ENCODE data around the gene DHX58.
A peak's percentile ranks its signal among the peaks of the same experiment; 100 is the strongest.

DHX58 gene

GRCh38 chr17:42127414-42127813 lies 14.9 kb upstream of the DHX58 start:
- Histone ChIP-seq H4K12ac (ENCODE audit: low read depth, low read length) (no peak overlapping the region), H3K4me1 (ENCODE audit: control insufficient read depth in 1 of 2, insufficient read depth in 2 of 2, low read length in 2 of 2) (peaks cover 0 to 8% of the 10 kb centered on the region in 2 experiments), H3K23ac (ENCODE audit: low read length) (no peak overlapping the region), H3K9ac (ENCODE audit: low read length) (no peak overlapping the region), H2BK120ac (ENCODE audit: insufficient read depth, low read length, poor library complexity) (no peak overlapping the region), H3K4me2 (ENCODE audit: low read length) (no peak overlapping the region), H3K18ac (ENCODE audit: low read length) (no peak overlapping the region), H3K14ac (ENCODE audit: low read length) (no peak overlapping the region), H3K79me2 (ENCODE audit: control insufficient read depth, insufficient read depth, low read length, poor library complexity) (no peaks in the 10 kb centered on the region), H2AFZ (ENCODE audit: insufficient read depth, low read length, poor library complexity) (no peak overlapping the region), H2AK5ac (ENCODE audit: low read length) (no peak overlapping the region), H4K91ac (ENCODE audit: low read depth, low read length) (no peak overlapping the region), H3K9me3 (ENCODE audit: insufficient read depth, low read depth, low read length) (peaks cover 1% of the 10 kb centered on the region), H3K79me1 (ENCODE audit: low read length) (no peaks in the 10 kb centered on the region), H2BK12ac (ENCODE audit: low read length) (no peak overlapping the region), H3K4ac (ENCODE audit: low read depth, low read length) (no peak overlapping the region), H3K27me3 (ENCODE audit: insufficient read depth, low read length) (no peaks in the 10 kb centered on the region), H3K36me3 (ENCODE audit: control insufficient read depth in 1 of 2, insufficient read depth in 2 of 2, low read length in 2 of 2) (peaks cover 47 to 57% of the 10 kb centered on the region in 2 experiments), H3K27ac (ENCODE audit: low read depth, low read length) (no peak overlapping the region), H3K4me3 (ENCODE audit: low read depth, low read length) (no peak overlapping the region), H4K8ac (ENCODE audit: low read depth, low read length) (no peak overlapping the region), H2BK5ac (ENCODE audit: low read depth, low read length, poor library complexity) (no peak overlapping the region)
- WGBS (ENCODE audit: extremely low coverage, insufficient coverage, insufficient read length): no CpG with 5 or more reads among the region's 6 CpGs
- DNase-seq: no peak

DNA sequence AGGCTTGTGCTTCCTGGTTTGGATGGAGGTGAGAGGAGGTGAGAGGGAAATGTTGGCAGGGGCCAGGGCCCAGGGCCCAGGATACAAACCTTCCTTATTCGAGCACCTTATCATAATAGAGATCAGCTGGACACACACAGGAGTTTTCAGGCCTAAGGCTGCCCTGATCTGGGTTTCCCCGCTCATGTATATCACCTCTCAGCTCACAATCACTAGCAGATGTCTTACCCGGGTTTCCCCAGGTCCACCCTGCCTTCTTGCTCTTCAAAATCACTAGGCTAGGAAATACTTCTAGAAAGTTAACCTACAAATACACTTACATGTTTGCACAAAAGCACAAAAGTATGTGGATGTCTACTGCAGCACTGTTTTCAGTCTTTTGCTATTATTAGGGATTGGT lies 14.3 kb upstream of the DHX58 start:
- Histone ChIP-seq H2BK5ac (ENCODE audit: low read depth, low read length, poor library complexity) (no peak overlapping the region), H3K36me3 (ENCODE audit: control insufficient read depth in 1 of 2, insufficient read depth in 2 of 2, low read length in 2 of 2) (peaks cover 47 to 57% of the 10 kb centered on the region in 2 experiments), H3K9ac (ENCODE audit: low read length) (no peak overlapping the region), H3K4me2 (ENCODE audit: low read length) (no peak overlapping the region), H3K23ac (ENCODE audit: low read length) (no peak overlapping the region), H3K4ac (ENCODE audit: low read depth, low read length) (no peak overlapping the region), H3K4me3 (ENCODE audit: low read depth, low read length) (no peak overlapping the region), H3K79me1 (ENCODE audit: low read length) (no peaks in the 10 kb centered on the region), H4K8ac (ENCODE audit: low read depth, low read length) (no peak overlapping the region), H3K14ac (ENCODE audit: low read length) (no peak overlapping the region), H2AFZ (ENCODE audit: insufficient read depth, low read length, poor library complexity) (no peak overlapping the region), H4K12ac (ENCODE audit: low read depth, low read length) (no peak overlapping the region), H2BK120ac (ENCODE audit: insufficient read depth, low read length, poor library complexity) (no peak overlapping the region), H3K4me1 (ENCODE audit: control insufficient read depth in 1 of 2, insufficient read depth in 2 of 2, low read length in 2 of 2) (peaks cover 0 to 11% of the 10 kb centered on the region in 2 experiments), H2AK5ac (ENCODE audit: low read length) (no peak overlapping the region), H3K79me2 (ENCODE audit: control insufficient read depth, insufficient read depth, low read length, poor library complexity) (no peaks in the 10 kb centered on the region), H4K91ac (ENCODE audit: low read depth, low read length) (no peak overlapping the region), H3K27me3 (ENCODE audit: insufficient read depth, low read length) (no peaks in the 10 kb centered on the region), H2BK12ac (ENCODE audit: low read length) (no peak overlapping the region), H3K18ac (ENCODE audit: low read length) (no peak overlapping the region), H3K9me3 (ENCODE audit: insufficient read depth, low read depth, low read length) (peaks cover 1% of the 10 kb centered on the region), H3K27ac (ENCODE audit: low read depth, low read length) (no peak overlapping the region)
- WGBS (ENCODE audit: extremely low coverage, insufficient coverage, insufficient read length): no CpG with 5 or more reads among the region's 3 CpGs
- DNase-seq: no peak

DNA sequence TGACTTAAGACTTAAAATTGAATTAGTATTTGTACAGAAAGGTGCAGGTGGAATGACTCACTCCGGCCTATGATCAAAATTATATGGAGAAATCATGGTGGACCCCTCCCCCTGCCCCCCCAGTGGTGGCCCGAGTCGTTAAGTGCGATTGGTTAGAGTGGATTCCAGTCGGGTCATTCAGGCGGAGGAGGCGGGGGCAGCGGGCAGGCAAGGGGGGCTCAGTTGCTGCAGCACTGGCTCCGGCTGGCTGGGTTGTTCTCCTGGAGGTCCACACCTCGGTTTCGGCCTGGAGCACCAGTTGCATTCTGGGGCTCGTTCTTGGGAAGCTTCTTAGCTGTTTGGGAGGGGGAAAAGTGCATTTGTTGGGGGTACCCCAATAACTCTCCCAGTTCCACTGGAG lies 13.1 kb upstream of the DHX58 start:
- Histone ChIP-seq H3K79me1 (ENCODE audit: low read length) (no peaks in the 10 kb centered on the region), H3K4ac (ENCODE audit: low read depth, low read length) (no peak overlapping the region), H4K12ac (ENCODE audit: low read depth, low read length) (no peak overlapping the region), H3K9ac (ENCODE audit: low read length) (no peak overlapping the region), H3K4me2 (ENCODE audit: low read length) (no peak overlapping the region), H3K23ac (ENCODE audit: low read length) (no peak overlapping the region), H3K27ac (ENCODE audit: low read depth, low read length) (no peak overlapping the region), H2BK120ac (ENCODE audit: insufficient read depth, low read length, poor library complexity) (no peak overlapping the region), H2BK12ac (ENCODE audit: low read length) (no peak overlapping the region), H3K27me3 (ENCODE audit: insufficient read depth, low read length) (no peaks in the 10 kb centered on the region), H3K36me3 (ENCODE audit: control insufficient read depth in 1 of 2, insufficient read depth in 2 of 2, low read length in 2 of 2) (peaks cover 47 to 53% of the 10 kb centered on the region in 2 experiments), H2BK5ac (ENCODE audit: low read depth, low read length, poor library complexity) (no peak overlapping the region), H2AFZ (ENCODE audit: insufficient read depth, low read length, poor library complexity) (no peak overlapping the region), H3K9me3 (ENCODE audit: insufficient read depth, low read depth, low read length) (peaks cover 1% of the 10 kb centered on the region), H3K79me2 (ENCODE audit: control insufficient read depth, insufficient read depth, low read length, poor library complexity) (no peaks in the 10 kb centered on the region), H3K14ac (ENCODE audit: low read length) (no peak overlapping the region), H3K4me3 (ENCODE audit: low read depth, low read length) (no peak overlapping the region), H4K8ac (ENCODE audit: low read depth, low read length) (no peak overlapping the region), H4K91ac (ENCODE audit: low read depth, low read length) (no peak overlapping the region), H3K18ac (ENCODE audit: low read length) (no peak overlapping the region), H3K4me1 (ENCODE audit: control insufficient read depth in 1 of 2, insufficient read depth in 2 of 2, low read length in 2 of 2) (peaks cover 0 to 15% of the 10 kb centered on the region in 2 experiments), H2AK5ac (ENCODE audit: low read length) (no peak overlapping the region)
- WGBS (ENCODE audit: extremely low coverage, insufficient coverage, insufficient read length): no CpG with 5 or more reads among the region's 12 CpGs
- no peak for DNase-seq

- Histone ChIP-seq H3K23ac (ENCODE audit: low read length) (no peak overlapping the region), H2BK12ac (ENCODE audit: low read length) (no peak overlapping the region), H3K9ac (ENCODE audit: low read length) (no peak overlapping the region), H3K4me1 (ENCODE audit: control insufficient read depth in 1 of 2, insufficient read depth in 2 of 2, low read length in 2 of 2) (peaks cover 0 to 16% of the 10 kb centered on the region in 2 experiments), H2AK5ac (ENCODE audit: low read length) (no peak overlapping the region), H3K4me3 (ENCODE audit: low read depth, low read length) (no peak overlapping the region), H4K12ac (ENCODE audit: low read depth, low read length) (no peak overlapping the region), H3K79me1 (ENCODE audit: low read length) (no peaks in the 10 kb centered on the region), H2BK5ac (ENCODE audit: low read depth, low read length, poor library complexity) (no peak overlapping the region), H3K27ac (ENCODE audit: low read depth, low read length) (no peak overlapping the region), H4K8ac (ENCODE audit: low read depth, low read length) (no peak overlapping the region), H4K91ac (ENCODE audit: low read depth, low read length) (no peak overlapping the region), H3K79me2 (ENCODE audit: control insufficient read depth, insufficient read depth, low read length, poor library complexity) (no peaks in the 10 kb centered on the region), H2BK120ac (ENCODE audit: insufficient read depth, low read length, poor library complexity) (no peak overlapping the region), H3K9me3 (ENCODE audit: insufficient read depth, low read depth, low read length) (no peaks in the 10 kb centered on the region), H3K18ac (ENCODE audit: low read length) (no peak overlapping the region), H2AFZ (ENCODE audit: insufficient read depth, low read length, poor library complexity) (no peak overlapping the region), H3K4ac (ENCODE audit: low read depth, low read length) (no peak overlapping the region), H3K14ac (ENCODE audit: low read length) (no peak overlapping the region), H3K4me2 (ENCODE audit: low read length) (no peak overlapping the region), H3K27me3 (ENCODE audit: insufficient read depth, low read length) (no peaks in the 10 kb centered on the region), H3K36me3 (ENCODE audit: control insufficient read depth in 1 of 2, insufficient read depth in 2 of 2, low read length in 2 of 2) (peaks cover 34 to 40% of the 10 kb centered on the region in 2 experiments)
- WGBS (ENCODE audit: extremely low coverage, insufficient coverage, insufficient read length): no CpG with 5 or more reads among the region's 3 CpGs
- DNase-seq: peak in 1 of 2 donors; percentile 37
Observed at GRCh38 chr17:42124256-42124655, 11.7 kb upstream of the DHX58 start.

Measured in trophoblast cell (in vitro differentiated cells and primary cell).